ENCODE data around the gene RFESD. TPM values are rescaled to one million over a fixed set of nuclear protein-coding genes. Genes with fewer than 3 reads are reported as not detected.
"Not testable (repeated sequence)": the region's sequence is repeated elsewhere in the genome, so short reads cannot be mapped to it uniquely, and the experiment has no call there.

RFESD gene
- total RNA-seq, 1 donor from 2014 or later, result 4.5 TPM

GRCh38 chr5:95628933-95629332 lies 17.6 kb upstream of the RFESD start:
- DNase-seq (ENCODE audit: low spot score), result no peak

GRCh38 chr5:95630394-95630917 lies 16.1 kb upstream of the RFESD start:
- DNase-seq (ENCODE audit: low spot score), result no peak

- no peak for DNase-seq (ENCODE audit: low spot score)
These were observed 15.2 kb upstream of the RFESD start for GRCh38 chr5:95631255-95631958.

- DNase-seq (ENCODE audit: low spot score), result no peak
These were observed 14.4 kb upstream of the RFESD start for GRCh38 chr5:95631991-95632675.

DNA sequence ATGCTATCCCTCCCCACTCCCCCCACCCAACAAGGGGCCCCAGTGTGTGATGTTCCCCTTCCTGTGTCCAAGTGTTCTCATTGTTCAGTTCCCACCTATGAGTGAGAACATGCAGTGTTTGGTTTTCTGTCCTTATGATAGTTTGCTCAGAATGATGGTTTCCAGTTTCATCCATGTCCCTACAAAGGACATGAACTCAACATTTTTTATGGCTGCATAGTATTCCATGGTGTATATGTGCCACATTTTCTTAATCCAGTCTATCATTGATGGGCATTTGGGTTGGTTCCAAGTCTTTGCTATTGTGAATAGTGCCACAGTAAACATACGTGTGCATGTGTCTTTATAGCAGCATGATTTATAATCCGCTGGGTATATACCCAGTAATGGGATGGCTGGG lies 13.6 kb upstream of the RFESD start:
- DNase-seq (ENCODE audit: low spot score), result not testable (repeated sequence)

- DNase-seq (ENCODE audit: low spot score), result no peak
These were observed 12.9 kb upstream of the RFESD start for GRCh38 chr5:95633671-95634070.

GRCh38 chr5:95634081-95634480 lies 12.5 kb upstream of the RFESD start:
- DNase-seq (ENCODE audit: low spot score), result no peak

- no peak for DNase-seq (ENCODE audit: low spot score)
These were observed 7.9 kb upstream of the RFESD start for GRCh38 chr5:95638632-95639031.

DNA sequence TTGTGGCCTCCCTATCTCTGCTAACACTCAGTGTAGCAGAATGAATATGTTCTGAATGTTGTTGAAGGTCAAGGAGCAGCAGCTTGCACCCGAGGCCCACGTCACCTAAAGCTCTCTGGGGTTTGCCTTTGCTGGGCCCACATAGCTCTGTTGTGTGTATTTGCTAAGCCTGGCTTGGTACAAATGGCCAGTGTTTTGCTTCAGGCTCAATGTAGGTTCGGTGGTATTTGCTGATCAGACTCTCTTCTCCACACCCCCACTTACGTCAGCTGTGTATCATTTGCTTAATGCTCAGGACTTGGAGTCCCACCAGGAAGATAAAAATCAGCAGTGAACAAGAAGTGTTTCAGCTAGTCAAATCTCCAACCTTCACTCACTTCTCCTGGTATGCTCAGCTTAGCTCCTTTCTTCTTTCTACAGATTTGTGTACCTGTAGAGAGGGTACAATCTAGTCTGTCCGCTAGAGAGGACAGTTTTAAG lies 4.8 kb upstream of the RFESD start:
- DNase-seq (ENCODE audit: low spot score), result peak; percentile 61

DNA sequence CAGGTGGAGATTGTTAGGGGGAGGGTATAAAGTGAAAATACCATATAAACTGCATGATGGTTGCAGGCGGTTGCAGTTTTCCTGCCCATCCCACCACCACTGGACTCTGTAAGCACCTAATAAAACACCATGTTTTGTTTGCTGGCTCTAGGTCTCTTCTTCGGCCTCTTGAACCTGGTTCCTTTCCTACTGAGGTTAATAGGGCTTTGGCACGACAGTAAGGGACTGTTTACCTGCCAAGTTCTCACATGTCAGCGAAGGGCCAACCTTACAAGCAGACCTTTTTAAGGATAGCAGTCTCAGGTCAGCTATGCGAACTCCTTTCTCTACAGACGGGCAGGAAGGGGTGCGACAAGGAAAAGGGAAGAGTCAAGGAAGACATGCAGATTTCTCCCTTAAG lies 3.4 kb upstream of the RFESD start:
- no peak for DNase-seq (ENCODE audit: low spot score)

- DNase-seq (ENCODE audit: low spot score), result peak; percentile 61
These were observed 2.1 kb upstream of the RFESD start for GRCh38 chr5:95644351-95645042.

DNA sequence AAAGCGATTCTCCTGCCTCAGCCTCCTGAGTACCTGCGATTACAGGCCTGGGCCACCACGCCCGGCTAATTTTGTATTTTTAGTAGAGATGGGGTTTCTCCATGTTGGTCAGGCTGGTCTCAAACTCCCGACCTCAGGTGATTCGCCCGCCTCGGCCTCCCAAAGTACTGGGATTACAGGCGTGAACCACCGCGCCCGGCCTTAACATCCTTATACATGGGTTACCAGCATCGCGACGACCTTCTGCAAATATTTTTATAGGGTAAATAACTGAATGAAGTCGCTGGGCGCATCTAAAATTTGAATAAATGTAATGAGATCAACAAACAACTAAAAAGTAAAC lies 380 bp upstream of the RFESD start:
- peak; percentile 49 for DNase-seq (ENCODE audit: low spot score)

DNA sequence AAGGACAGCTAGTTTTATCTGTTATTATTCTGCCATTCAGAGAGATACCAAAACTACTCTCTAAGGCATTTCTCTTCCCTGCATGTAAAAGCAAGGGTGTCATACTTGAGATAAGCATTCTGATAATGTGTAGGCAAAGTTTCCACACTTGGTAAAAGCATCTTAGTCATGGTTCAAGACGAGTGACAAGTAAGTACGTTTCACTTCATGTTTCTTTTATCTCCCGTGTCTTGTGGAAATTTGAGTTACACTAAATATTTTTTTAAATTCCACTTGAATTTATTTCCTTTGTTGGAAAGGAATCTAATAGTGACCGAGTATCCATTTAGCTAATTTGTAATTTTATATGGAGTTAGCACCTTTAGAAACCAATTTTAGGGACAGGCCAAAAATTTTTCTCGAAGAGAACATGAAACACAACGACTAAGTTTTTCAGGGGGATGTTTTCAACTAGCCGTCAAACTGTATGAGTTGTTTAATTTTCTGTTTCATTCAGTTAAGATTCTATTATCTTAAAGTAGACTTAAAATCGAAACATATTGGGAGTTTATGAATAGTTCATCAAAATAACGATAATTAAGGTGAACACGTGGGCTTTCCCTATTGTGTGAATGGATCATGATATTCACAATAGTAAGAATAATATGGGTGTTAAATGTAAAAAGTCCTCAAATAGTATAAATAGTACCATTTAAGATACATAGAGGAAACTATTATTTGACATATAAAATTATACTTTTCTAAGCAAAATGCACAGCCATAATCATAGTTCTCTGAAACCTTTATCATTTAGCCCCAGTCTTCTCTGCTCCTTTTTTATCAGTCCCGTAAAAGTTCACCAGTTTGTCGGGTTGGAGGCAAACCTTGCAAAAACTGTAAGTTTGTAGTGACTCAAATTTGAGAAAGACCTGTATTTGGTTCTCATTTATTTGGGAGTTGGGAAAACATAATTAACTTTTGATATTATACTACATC lies 1.6 kb downstream of the RFESD start:
- DNase-seq (ENCODE audit: low spot score), result no peak

DNA sequence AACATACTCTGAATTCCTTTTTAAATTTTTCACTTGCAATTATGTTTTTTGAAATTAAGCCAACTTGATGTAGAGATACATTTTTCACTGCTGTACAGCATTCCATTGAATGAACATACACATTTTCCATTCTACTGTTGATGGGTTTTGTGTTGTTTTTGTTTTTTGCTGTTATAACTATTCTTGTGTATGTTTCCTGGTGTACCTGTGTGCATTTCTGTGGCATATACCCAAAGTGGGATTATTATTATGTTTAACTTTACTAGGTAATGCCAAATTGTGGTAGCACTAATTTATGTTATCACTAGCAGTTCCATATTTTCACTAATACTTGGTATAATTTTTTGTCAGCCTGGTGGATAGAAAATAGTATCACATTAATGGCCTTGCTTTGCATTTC lies 2.7 kb downstream of the RFESD start:
- no peak for DNase-seq (ENCODE audit: low spot score)

DNA sequence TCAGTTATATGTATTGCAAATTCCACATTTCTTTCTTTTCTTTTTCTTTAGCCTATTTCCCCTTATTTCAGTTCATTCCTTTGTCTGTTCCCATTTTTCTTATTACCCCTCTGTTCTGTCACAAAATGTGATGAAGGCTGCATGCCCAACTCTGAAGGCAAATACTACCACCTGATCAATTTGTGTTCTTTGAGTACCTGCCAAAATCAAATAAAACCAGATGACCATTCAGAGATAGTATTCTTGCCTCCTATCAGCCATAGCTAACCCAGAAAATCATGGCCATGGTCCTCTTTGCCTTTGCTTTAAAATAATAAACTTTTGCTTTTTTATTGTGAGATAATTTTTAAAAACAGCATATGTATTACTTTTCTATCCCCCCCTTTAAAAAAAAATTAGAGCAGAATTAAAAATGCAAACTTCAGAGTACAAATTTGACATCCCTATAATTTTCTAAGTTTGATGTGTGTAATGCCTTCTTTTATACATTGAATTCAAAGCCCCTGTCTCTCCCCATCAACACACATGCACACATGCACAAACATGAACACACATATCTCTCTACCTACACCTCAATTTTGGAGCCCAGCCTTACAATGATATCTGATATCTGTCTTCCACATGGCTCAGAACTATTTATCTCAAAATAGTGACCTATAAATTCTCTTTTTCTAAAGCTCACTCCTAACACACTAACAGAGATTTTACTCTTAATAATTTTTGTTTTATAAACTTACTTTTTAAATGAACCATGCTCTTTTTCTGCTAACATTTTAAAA lies 3.5 kb downstream of the RFESD start:
- DNase-seq (ENCODE audit: low spot score), result no peak

GRCh38 chr5:95652849-95653248 lies 6.3 kb downstream of the RFESD start:
- DNase-seq (ENCODE audit: low spot score), result no peak

- DNase-seq (ENCODE audit: low spot score), result no peak
These were observed 7.6 kb downstream of the RFESD start for GRCh38 chr5:95654196-95654595.

GRCh38 chr5:95655575-95655974 lies 9.0 kb downstream of the RFESD start:
- no peak for DNase-seq (ENCODE audit: low spot score)

GRCh38 chr5:95660060-95660459 lies 13.5 kb downstream of the RFESD start:
- DNase-seq (ENCODE audit: low spot score), result no peak

DNA sequence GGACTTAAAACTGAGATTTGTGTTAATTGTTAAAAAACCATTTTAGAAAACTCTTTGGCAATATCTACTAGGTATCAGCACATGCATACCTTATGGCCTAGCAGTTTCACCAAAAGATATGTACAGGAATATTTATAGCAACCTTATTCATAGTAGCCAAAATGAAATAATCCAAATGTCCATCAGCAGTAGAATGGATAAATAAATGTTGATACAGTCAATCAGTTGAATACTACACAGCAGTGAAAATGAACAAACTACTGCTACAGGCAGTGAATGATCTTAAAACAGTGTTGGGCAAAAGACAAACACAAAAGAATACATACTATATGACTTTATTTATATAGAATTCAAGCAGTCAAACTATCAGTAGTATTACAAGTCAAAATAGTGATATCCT lies 16.4 kb downstream of the RFESD start:
- no peak for DNase-seq (ENCODE audit: low spot score)
